H1 (cell line): ENCODE results near the gene TNFAIP2. TPM values are rescaled to one million over a fixed set of nuclear protein-coding genes. Genes with fewer than 3 reads are reported as not detected.

Experiments
- CTCF ChIA-PET: fragments of 300-600 bp; sonication (Branson Sonifier 250); formaldehyde crosslinking; loops from one replicate; lab custom pipeline; 2021; ENCODE audit not compliant: partially characterized antibody; lab: Charles Lee
- POLR2A ChIA-PET: fragments of 300-600 bp; sonication (Branson Sonifier 250); formaldehyde crosslinking; loops from one replicate; lab custom pipeline; 2021; ENCODE audit warnings: inconsistent platforms; ENCODE audit not compliant: partially characterized antibody; lab: Charles Lee
- DNase-seq, 2 experiments: peaks; one replicate each; pipeline versions ENCODE4 v3.0.0 to v3.0.0-alpha.2; 2010 to 2022; ENCODE audit warnings: low spot score in 2 of 2, low read depth in 1 of 2, mixed read lengths in 1 of 2
- FAIRE-seq: peaks from 2 replicates; lab custom pipeline; 2011; peaks lifted over from hg19 to GRCh38; lab: Jason Lieb, UNC
- H2AFZ ChIP-seq: 2 replicates; pipeline ENCODE4 v1.8.1; 2012; ENCODE audit warnings: low read length, inconsistent platforms
- H2AK5ac ChIP-seq: 2 replicates; pipeline ENCODE4 v1.6.1; 2013; ENCODE audit warnings: low read depth, low read length
- H2BK120ac ChIP-seq: replicated peaks from 2 replicates; pipeline ENCODE3; 2013; ENCODE audit warnings: low read depth, low read length, inconsistent platforms
- H2BK12ac ChIP-seq: 2 replicates; pipeline ENCODE4 v1.6.1; 2013; ENCODE audit warnings: low read depth, low read length
- H2BK15ac ChIP-seq: 2 replicates; pipeline ENCODE4 v1.6.1; 2013; ENCODE audit warnings: low read length
- H2BK20ac ChIP-seq: 2 replicates; pipeline ENCODE4 v1.6.1; 2013; ENCODE audit warnings: low read length
- H2BK5ac ChIP-seq: 2 replicates; pipeline ENCODE4 v1.6.1; 2013; ENCODE audit warnings: low read depth, low read length
- H3K14ac ChIP-seq: 2 replicates; pipeline ENCODE4 v1.6.1; 2013; ENCODE audit warnings: inconsistent platforms; ENCODE audit not compliant: insufficient read length
- H3K18ac ChIP-seq: 2 replicates; pipeline ENCODE4 v1.6.1; 2013; ENCODE audit warnings: low read length; ENCODE audit errors: extremely low read depth
- H3K23ac ChIP-seq: 2 replicates; pipeline ENCODE4 v1.6.1; 2013; ENCODE audit warnings: inconsistent platforms; ENCODE audit not compliant: insufficient read length
- H3K23me2 ChIP-seq: 2 replicates; pipeline ENCODE4 v1.6.1; 2013; ENCODE audit warnings: low read depth, low read length
- H3K27ac ChIP-seq: 2 replicates; pipeline ENCODE4 v1.6.1; 2011; ENCODE audit warnings: low read depth, low read length, inconsistent platforms
- H3K27me3 ChIP-seq, 4 experiments: replicated peaks in 1 of 4; 1 replicate in 1 of 4; 2 replicates in 3 of 4; pipeline versions ENCODE4 v1.6.1 to v1.8.1; 2011 to 2013; ENCODE audit warnings: low read length in 3 of 4, mild to moderate bottlenecking in 3 of 4, inconsistent platforms in 2 of 4, mixed read lengths in 2 of 4, moderate library complexity in 1 of 4; ENCODE audit not compliant: control insufficient read depth in 3 of 4, insufficient read depth in 3 of 4; ENCODE audit errors: extremely low read depth in 1 of 4
- H3K36me3 ChIP-seq, 4 experiments: 2 replicates each; pipeline versions ENCODE4 v1.6.1 to v1.8.1; 2011 to 2013; ENCODE audit warnings: mild to moderate bottlenecking in 4 of 4, low read length in 3 of 4, moderate library complexity in 2 of 4, control low read depth in 1 of 4, inconsistent platforms in 1 of 4; ENCODE audit not compliant: insufficient read depth in 4 of 4, control insufficient read depth in 2 of 4
- H3K4ac ChIP-seq: replicated peaks from 2 replicates; pipeline ENCODE3; 2013; ENCODE audit warnings: low read length, low read depth, mixed read lengths, inconsistent platforms; ENCODE audit not compliant: insufficient read length
- H3K4me1 ChIP-seq, 4 experiments: replicated peaks in 1 of 4; 1 replicate in 1 of 4; 2 replicates in 3 of 4; pipeline versions ENCODE4 v1.6.1 to v1.8.1; 2011 to 2013; ENCODE audit warnings: low read length in 3 of 4, inconsistent platforms in 2 of 4, mixed read lengths in 1 of 4; ENCODE audit not compliant: insufficient read depth in 4 of 4, control insufficient read depth in 3 of 4
- H3K4me2 ChIP-seq, 2 experiments: 2 replicates each; pipeline versions ENCODE4 v1.6.1 to v1.8.1; 2011 to 2013; ENCODE audit warnings: low read depth in 2 of 2, low read length in 2 of 2, control low read depth in 1 of 2, inconsistent platforms in 1 of 2, mild to moderate bottlenecking in 1 of 2; ENCODE audit not compliant: insufficient read depth in 1 of 2
- H3K4me3 ChIP-seq, 4 experiments: fragments of 200-600, 300-600 bp in 1 of 4; sonication (generic), shearing (Covaris generic), sonication (Bioruptor Twin) in 1 of 4; 2 replicates each; pipeline versions ENCODE4 v1.5.1 to v1.8.1; 2011 to 2016; ENCODE audit warnings: low read length in 4 of 4, low read depth in 3 of 4, control low read depth in 2 of 4, inconsistent platforms in 2 of 4, mild to moderate bottlenecking in 2 of 4, mixed read lengths in 1 of 4, moderate library complexity in 1 of 4; ENCODE audit not compliant: insufficient read depth in 2 of 4; ENCODE audit errors: extremely low read depth in 1 of 4
- H3K56ac ChIP-seq: replicated peaks from 2 replicates; pipeline ENCODE3; 2013; ENCODE audit warnings: low read depth, mild to moderate bottlenecking, mixed read lengths, low read length, inconsistent platforms; ENCODE audit not compliant: insufficient read length
- H3K79me1 ChIP-seq: 2 replicates; pipeline ENCODE4 v1.6.1; 2013; ENCODE audit warnings: low read depth, low read length, control low read depth
- H3K79me2 ChIP-seq, 2 experiments: 2 replicates each; pipeline versions ENCODE4 v1.6.1 to v1.8.1; 2012 to 2013; ENCODE audit warnings: low read length in 2 of 2, mild to moderate bottlenecking in 2 of 2, inconsistent platforms in 1 of 2; ENCODE audit not compliant: insufficient read depth in 2 of 2, control insufficient read depth in 1 of 2
- H3K9ac ChIP-seq, 4 experiments: replicated peaks in 1 of 4; 1 replicate in 1 of 4; 2 replicates in 3 of 4; pipeline versions ENCODE4 v1.6.1 to v1.8.1; 2011 to 2013; ENCODE audit warnings: low read depth in 3 of 4, low read length in 3 of 4, control low read depth in 2 of 4, mild to moderate bottlenecking in 2 of 4, moderate library complexity in 2 of 4, inconsistent platforms in 1 of 4; ENCODE audit errors: extremely low read depth in 1 of 4
- H3K9me3 ChIP-seq, 2 experiments: 2 replicates each; pipeline versions ENCODE4 v1.6.1 to v1.8.1; 2012 to 2013; ENCODE audit warnings: mild to moderate bottlenecking in 2 of 2, moderate library complexity in 2 of 2, control low read depth in 1 of 2, inconsistent platforms in 1 of 2, low read depth in 1 of 2, low read length in 1 of 2, mixed read lengths in 1 of 2; ENCODE audit not compliant: insufficient read depth in 2 of 2
- H4K20me1 ChIP-seq, 2 experiments: replicated peaks in 1 of 2; 2 replicates each; pipeline versions ENCODE3 to v1.8.1; 2011 to 2013; ENCODE audit warnings: inconsistent platforms in 2 of 2, low read length in 2 of 2, mild to moderate bottlenecking in 1 of 2; ENCODE audit not compliant: insufficient read depth in 2 of 2, control insufficient read depth in 1 of 2
- H4K5ac ChIP-seq: 2 replicates; pipeline ENCODE4 v1.6.1; 2013; ENCODE audit warnings: low read length, low read depth, mixed read lengths, inconsistent platforms; ENCODE audit not compliant: insufficient read length
- H4K8ac ChIP-seq: 2 replicates; pipeline ENCODE4 v1.8.0; 2013; ENCODE audit warnings: mild to moderate bottlenecking, moderate library complexity, low read length, inconsistent platforms; ENCODE audit not compliant: insufficient read depth; ENCODE audit errors: extremely low read depth
- H4K91ac ChIP-seq: replicated peaks from 2 replicates; pipeline ENCODE3; 2013; ENCODE audit warnings: low read length, mixed read lengths, inconsistent platforms; ENCODE audit not compliant: insufficient read length
- ASH2L ChIP-seq: fragments of 200-600, 300-600 bp; sonication (generic); IDR thresholded peaks from one replicate; pipeline ENCODE4 v1.7.1; 2017; ENCODE audit warnings: low read length
- BCL11A ChIP-seq, 2 experiments: IDR thresholded peaks; one replicate each; pipeline ENCODE4 v1.6.1; 2011; ENCODE audit warnings: low read depth in 2 of 2, low read length in 2 of 2, mild to moderate bottlenecking in 2 of 2
- CBX8 ChIP-seq: fragments of 300-800, 300-1000 bp; sonication (generic); IDR thresholded peaks from 2 replicates; pipeline ENCODE4 v1.7.1; 2016; ENCODE audit warnings: low read depth, low read length, borderline replicate concordance
- CEBPB ChIP-seq: IDR thresholded peaks from 2 replicates; pipeline ENCODE4 v1.6.1; 2012; ENCODE audit warnings: low read depth, low read length
- CHD1 ChIP-seq: IDR thresholded peaks from 2 replicates; pipeline ENCODE4 v1.6.1; 2012; ENCODE audit warnings: low read depth, low read length, improper control_type of control experiment
- CTBP2 ChIP-seq: IDR thresholded peaks from 2 replicates; pipeline ENCODE4 v1.7.0; 2011; ENCODE audit warnings: borderline replicate concordance, mild to moderate bottlenecking, moderate library complexity, mixed read lengths, low read length; ENCODE audit not compliant: insufficient read depth, insufficient read length
- MAX ChIP-seq: IDR thresholded peaks from 2 replicates; pipeline ENCODE4 v1.6.1; 2012; ENCODE audit warnings: inconsistent platforms
- NANOG ChIP-seq: IDR thresholded peaks from 2 replicates; pipeline ENCODE4 v1.6.1; 2011; ENCODE audit warnings: low read length, low read depth, mild to moderate bottlenecking, inconsistent platforms; ENCODE audit not compliant: insufficient read depth, poor library complexity, severe bottlenecking
- SIRT6 ChIP-seq: IDR thresholded peaks from one replicate; pipeline ENCODE4 v1.7.1; 2012; ENCODE audit warnings: low read length, inconsistent platforms
- SRF ChIP-seq: IDR thresholded peaks from 2 replicates; pipeline ENCODE4 v1.6.1; 2011; ENCODE audit warnings: mild to moderate bottlenecking, low read depth, low read length, moderate library complexity
- TBP ChIP-seq: IDR thresholded peaks from 2 replicates; pipeline ENCODE4 v1.6.1; 2011; ENCODE audit warnings: low read depth, low read length, improper control_type of control experiment
- USF2 ChIP-seq: IDR thresholded peaks from 2 replicates; pipeline ENCODE4 v1.6.1; 2011; ENCODE audit warnings: low read length, improper control_type of control experiment
- WGBS, 2 experiments: shearing (Covaris generic) in 1 of 2; methylation state at CpG; one replicate each; pipeline versions ENCODE4 v1.1.6 to v1.1.7; 2013 to 2015; ENCODE audit warnings: low lambda C conversion rate in 2 of 2, mixed read lengths in 2 of 2, inconsistent platforms in 1 of 2, low coverage in 1 of 2, missing lambda C conversion rate in 1 of 2; ENCODE audit not compliant: insufficient replicate concordance in 2 of 2, insufficient coverage in 1 of 2, insufficient read length in 1 of 2; ENCODE audit errors: extremely low coverage in 1 of 2, missing lambda C conversion rate in 1 of 2; 5-methylcytosine and 5-hydroxymethylcytosine counted together
- polyA plus RNA-seq, 7 experiments: library from polyadenylated mRNA; depleted of rRNA in 3 of 7; stranded (reverse) in 5 of 7; unstranded in 2 of 7; fragments of >200 nt in 5 of 7; fragments of 200-250 nt in 2 of 7; gene quantifications; 1 replicate in 5 of 7; 2 replicates in 1 of 7; 4 replicates in 1 of 7; pipeline versions ENCODE4 v1.2.1 to v1.2.3, GENCODE V29; 2011 to 2013; ENCODE audit warnings: missing spikeins in 2 of 7, mixed read lengths in 2 of 7
- total RNA-seq: library from RNA; stranded (reverse); fragmentation: NEBNext Ultra II Directional; extraction: Animal tissue kit (Norgen Biotek cat#: 25700); gene quantifications from 2 replicates; pipeline ENCODE4 v1.2.1, GENCODE V29; 2021

The TNFAIP2 gene
- total and polyA plus RNA-seq, 2 of the 8 experiments (the other 6 are each of a cell fraction or from before 2014, with no cell fraction given) = 28.3 to 34.5 TPM

GRCh38 chr14:103126873-103127304, 3.6 kb downstream of the TNFAIP2 start:
- no peaks in the 10 kb centered on the region for H3K79me2 ChIP-seq
- H2AFZ ChIP-seq = peak overlapping the region; percentile 24; the same call in 1 of the 2 replicates
- peak in 1 of 2 experiments; percentile 83 for DNase-seq
- ChIA-PET POLR2A (interaction anchor here (0.8 to 4.6 kb wide), 10 partner anchors 11 to 395 kb away, joined by 3 to 26 read pairs (median 4); partner anchors contain the start of genes CKB and EIF5), CTCF (interaction anchor here (0.7 to 18.4 kb wide), 19 partner anchors 9 to 310 kb away, joined by 3 to 276 read pairs (median 4); no protein-coding TSS in a partner anchor)
- H4K91ac ChIP-seq = no peak overlapping the region
- H3K79me1 ChIP-seq = no peaks in the 10 kb centered on the region
- no peak overlapping the region for H3K9ac ChIP-seq
- no peak overlapping the region for H3K27ac ChIP-seq
- H3K14ac ChIP-seq = no peak overlapping the region
- no peak overlapping the region for H2BK20ac ChIP-seq
- H4K20me1 ChIP-seq = peaks cover 6 to 12% of the 10 kb centered on the region in 2 experiments
- peaks cover 0 to 29% (median 20%) of the 10 kb centered on the region in 4 experiments; a peak in 6 of 7 replicates for H3K4me1 ChIP-seq
- no peak overlapping the region for H3K4ac ChIP-seq
- H3K56ac ChIP-seq = no peak overlapping the region
- H2BK5ac ChIP-seq = no peak overlapping the region
- H3K4me2 ChIP-seq = peak overlapping the region; percentile 30 to 71; a peak in 3 of 4 replicates
- no peak overlapping the region for H2BK12ac ChIP-seq
- H2AK5ac ChIP-seq = no peak overlapping the region
- no peak overlapping the region for H3K18ac ChIP-seq
- H3K9me3 ChIP-seq = no peaks in the 10 kb centered on the region
- H3K23me2 ChIP-seq = peaks cover 5% of the 10 kb centered on the region; the same call in 1 of the 2 replicates
- peak overlapping the region in 3 of 4 experiments; percentile 14 to 56 (median 23); a peak in 2 of 8 replicates for H3K4me3 ChIP-seq
- no peak overlapping the region for H2BK15ac ChIP-seq
- H3K36me3 ChIP-seq = no peaks in the 10 kb centered on the region; a peak in 2 of 8 replicates
- no peak overlapping the region for H2BK120ac ChIP-seq
- H4K8ac ChIP-seq = peak overlapping the region; percentile 85; the same call in 1 of the 2 replicates
- WGBS, 2 experiments = 3% methylated on average over 35 of the region's 62 CpGs; no CpG with 5 or more reads in 1 of the 2 experiments
- no peak overlapping the region for H4K5ac ChIP-seq
- H3K23ac ChIP-seq = no peak overlapping the region
- FAIRE-seq = no peak
- H3K27me3 ChIP-seq = peaks cover 0 to 45% (median 36%) of the 10 kb centered on the region in 4 experiments; a peak in 6 of 7 replicates
- no peak; the same call in 1 of the 2 replicates for TF ChIP-seq MAX
- TF ChIP-seq SIRT6 = no peak
- no peak for TF ChIP-seq CEBPB
- TF ChIP-seq NANOG = no peak
- TF ChIP-seq TBP = peak; percentile 53; the same call in 1 of the 2 replicates
- no peak for TF ChIP-seq CTBP2
- no peak for TF ChIP-seq USF2
- TF ChIP-seq CHD1 = no peak
- TF ChIP-seq SRF = no peak
- TF ChIP-seq CBX8 = no peak
- no peak for TF ChIP-seq ASH2L
- no peak for TF ChIP-seq BCL11A (IDR thresholded peaks at IDR 0.05; ENCODE audit: low read depth in 2 of 2, low read length in 2 of 2)
